Adrenal gland (tissue), 12 donors: Measurements from ENCODE around the gene MS4A14. TPM values are rescaled to one million over a fixed set of nuclear protein-coding genes. Genes with fewer than 3 reads are reported as not detected.

Experiments
- DNase-seq, 7 donors: peaks; one replicate each; pipeline ENCODE4 v3.0.0-alpha.2; 2019 to 2020
- H3K27ac ChIP-seq, 5 donors: fragments of 200-600 bp; sonication (generic) in 4 of 5; 1 replicate in 3 of 5; 2 replicates in 2 of 5; pipeline versions ENCODE4 v1.5.1 to v1.8.0; 2016 to 2020; ENCODE audit warnings: mild to moderate bottlenecking in 1 of 5
- H3K27me3 ChIP-seq: fragments of 200-600 bp; 2 replicates; pipeline ENCODE4 v1.8.0; 2021
- H3K36me3 ChIP-seq, 2 donors: fragments of 200-600 bp; replicated peaks in 1 of 2; 1 replicate in 1 of 2; 2 replicates in 1 of 2; pipeline versions ENCODE4 v1.5.1 to v1.8.0; 2018 to 2022
- H3K4me1 ChIP-seq, 2 donors: fragments of 200-600 bp; replicated peaks in 1 of 2; 1 replicate in 1 of 2; 2 replicates in 1 of 2; pipeline versions ENCODE4 v1.5.1 to v1.8.0; 2018 to 2021
- H3K4me3 ChIP-seq, 4 donors: fragments of 200-600 bp; sonication (generic) in 3 of 4; one replicate each; pipeline ENCODE4 v1.5.1; 2016 to 2018
- H3K9me3 ChIP-seq, 3 donors: fragments of 200-600 bp; sonication (generic) in 1 of 3; replicated peaks in 1 of 3; 1 replicate in 2 of 3; 2 replicates in 1 of 3; pipeline versions ENCODE4 v1.5.1 to v1.8.0; 2016 to 2021
- POLR2A ChIP-seq, 2 donors: fragments of 450-650 bp; IDR thresholded peaks; one replicate each; pipeline ENCODE4 v1.6.1; 2017; ENCODE audit warnings: antibody characterized with exemption in 2 of 2, mild to moderate bottlenecking in 2 of 2, moderate library complexity in 1 of 2
- WGBS, 4 donors: extraction: QIAGEN DNeasy Blood & Tissue Kit in 2 of 4; methylation state at CpG; one replicate each; pipeline versions ENCODE4 v1.1.5 to v1.1.7; 2013 to 2017; 5-methylcytosine and 5-hydroxymethylcytosine counted together
- intact Hi-C, 2 donors: fragments of 100-400 bp; cut with DNase I; formaldehyde crosslinking; loops; one replicate each; pipeline versions ENCODE4 v1.14.1 to v1.15.0; 2022 to 2023
- polyA plus RNA-seq, 3 donors: library from polyadenylated mRNA; stranded (reverse); fragments of 200-250 nt in 2 of 3; fragments of 350-450 nt in 1 of 3; fragmentation: Illumina TruSeq in 1 of 3; extraction: RNeasy Lipid Tissue Mini Kit (QIAGEN cat#74804) in 1 of 3; gene quantifications; one replicate each; pipeline ENCODE4 v1.2.3, GENCODE V29; 2013 to 2014
- total RNA-seq, 9 donors: library from RNA; depleted of rRNA in 4 of 9; stranded (reverse); fragments of >200 nt in 4 of 9; fragments of 120-200 nt in 1 of 9; fragmentation: NEBNext Ultra II Directional in 1 of 9; extraction: Animal tissue kit (Norgen Biotek cat#: 25700) in 1 of 9; gene quantifications; one replicate each; pipeline versions ENCODE4 v1.1.0 to v1.2.4, GENCODE V29; 2013 to 2023
- TF ChIP-seq, protein P1 (sequence below), 6 experiments: fragments of 450-650 bp in 4 of 6; fragments of 200-600 bp in 2 of 6; sonication (generic) in 1 of 6; IDR thresholded peaks; 1 replicate in 5 of 6; 2 replicates in 1 of 6; pipeline versions ENCODE4 v1.5.1 to v1.8.0; 2016 to 2021; ENCODE audit warnings: antibody characterized with exemption in 6 of 6, mild to moderate bottlenecking in 2 of 6, moderate library complexity in 1 of 6
- donor health status: healthy with polysubstance abuse.
- donor health status: Bipolar disorder and iron deficiency.
- donor health status: DM: yes; HTN: yes; CAD: no.
- donor health status: DM: no; HTN: no; CAD: no.
- donor health status: DM: no; HTN: no; CAD: no.
- donor health status: DM: yes; HTN: yes; CAD: no.

Gene MS4A14
- total and polyA plus RNA-seq, 12 donors: 0.44 to 6.0 (median 2.1) TPM

DNA sequence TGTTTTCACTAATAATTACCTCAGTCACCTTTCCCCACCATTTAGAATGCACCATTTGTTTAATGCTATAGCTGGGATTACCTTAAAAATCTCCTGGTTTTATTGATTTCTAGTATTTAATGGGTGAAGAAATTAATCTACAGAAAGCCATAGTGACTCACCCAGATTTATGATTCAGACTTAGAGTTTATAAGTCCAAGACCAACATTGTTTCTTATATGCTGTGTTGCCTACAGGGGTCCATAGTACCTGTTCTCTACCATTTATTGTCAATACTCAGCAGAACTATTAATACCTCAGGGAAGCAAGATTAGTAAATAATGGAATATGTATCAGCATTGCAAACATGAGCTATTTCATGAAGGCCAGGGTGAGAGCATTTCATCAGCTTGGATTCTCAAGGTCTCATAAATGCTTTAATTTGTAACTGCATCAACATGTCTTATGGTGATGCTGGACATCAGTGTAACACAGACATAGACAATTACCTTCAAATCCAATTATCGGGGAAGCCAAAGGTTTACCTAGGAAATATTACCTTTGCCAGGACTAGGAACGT is 25.9 kb upstream of the MS4A14 start:
- Histone ChIP-seq H3K4me1 (no peaks in the 10 kb centered on the region), H3K36me3 (no peaks in the 10 kb centered on the region), H3K27ac (no peak overlapping the region), H3K4me3 (no peak overlapping the region), H3K27me3 (no peaks in the 10 kb centered on the region), H3K9me3 (no peaks in the 10 kb centered on the region)
- DNase-seq: no peak
- intact Hi-C loops: no loop called here
- TF ChIP-seq, protein P1, sequence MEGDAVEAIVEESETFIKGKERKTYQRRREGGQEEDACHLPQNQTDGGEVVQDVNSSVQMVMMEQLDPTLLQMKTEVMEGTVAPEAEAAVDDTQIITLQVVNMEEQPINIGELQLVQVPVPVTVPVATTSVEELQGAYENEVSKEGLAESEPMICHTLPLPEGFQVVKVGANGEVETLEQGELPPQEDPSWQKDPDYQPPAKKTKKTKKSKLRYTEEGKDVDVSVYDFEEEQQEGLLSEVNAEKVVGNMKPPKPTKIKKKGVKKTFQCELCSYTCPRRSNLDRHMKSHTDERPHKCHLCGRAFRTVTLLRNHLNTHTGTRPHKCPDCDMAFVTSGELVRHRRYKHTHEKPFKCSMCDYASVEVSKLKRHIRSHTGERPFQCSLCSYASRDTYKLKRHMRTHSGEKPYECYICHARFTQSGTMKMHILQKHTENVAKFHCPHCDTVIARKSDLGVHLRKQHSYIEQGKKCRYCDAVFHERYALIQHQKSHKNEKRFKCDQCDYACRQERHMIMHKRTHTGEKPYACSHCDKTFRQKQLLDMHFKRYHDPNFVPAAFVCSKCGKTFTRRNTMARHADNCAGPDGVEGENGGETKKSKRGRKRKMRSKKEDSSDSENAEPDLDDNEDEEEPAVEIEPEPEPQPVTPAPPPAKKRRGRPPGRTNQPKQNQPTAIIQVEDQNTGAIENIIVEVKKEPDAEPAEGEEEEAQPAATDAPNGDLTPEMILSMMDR (IDR thresholded peaks at IDR 0.05): no peak
- TF ChIP-seq POLR2A (IDR thresholded peaks at IDR 0.05): no peak
- 43 to 51% (median 47%) methylated on average over 2 of the region's 2 CpGs for WGBS, 4 donors

- H3K9me3 ChIP-seq: no peaks in the 10 kb centered on the region
- H3K36me3 ChIP-seq: no peaks in the 10 kb centered on the region
- no peak for DNase-seq
- no peaks in the 10 kb centered on the region for H3K27me3 ChIP-seq
- no peaks in the 10 kb centered on the region for H3K4me1 ChIP-seq
- H3K27ac ChIP-seq: peak overlapping the region in 1 of 5 donors; percentile 45
- TF ChIP-seq, protein P1 (IDR thresholded peaks at IDR 0.05): no peak
- TF ChIP-seq POLR2A (IDR thresholded peaks at IDR 0.05): no peak
- intact Hi-C loops: no loop called here
- no peak overlapping the region for H3K4me3 ChIP-seq
- WGBS, 4 donors: 30 to 52% (median 46%) methylated on average over 5 of the region's 5 CpGs
Measured at GRCh38 chr11:60370811-60371298, 25.4 kb upstream of the MS4A14 start.

- Histone ChIP-seq H3K27ac (peak overlapping the region in 2 of 5 donors; percentile 45 to 47), H3K27me3 (no peaks in the 10 kb centered on the region), H3K4me3 (no peak overlapping the region), H3K36me3 (no peaks in the 10 kb centered on the region), H3K9me3 (no peaks in the 10 kb centered on the region), H3K4me1 (no peaks in the 10 kb centered on the region)
- DNase-seq: no peak
- 57 to 68% (median 65%) methylated on average over 3 of the region's 3 CpGs for WGBS, 4 donors
- intact Hi-C loops: no loop called here
- TF ChIP-seq POLR2A (IDR thresholded peaks at IDR 0.05): no peak
- TF ChIP-seq, protein P1 (IDR thresholded peaks at IDR 0.05): no peak
Measured at GRCh38 chr11:60371386-60371785, 24.9 kb upstream of the MS4A14 start.

DNA sequence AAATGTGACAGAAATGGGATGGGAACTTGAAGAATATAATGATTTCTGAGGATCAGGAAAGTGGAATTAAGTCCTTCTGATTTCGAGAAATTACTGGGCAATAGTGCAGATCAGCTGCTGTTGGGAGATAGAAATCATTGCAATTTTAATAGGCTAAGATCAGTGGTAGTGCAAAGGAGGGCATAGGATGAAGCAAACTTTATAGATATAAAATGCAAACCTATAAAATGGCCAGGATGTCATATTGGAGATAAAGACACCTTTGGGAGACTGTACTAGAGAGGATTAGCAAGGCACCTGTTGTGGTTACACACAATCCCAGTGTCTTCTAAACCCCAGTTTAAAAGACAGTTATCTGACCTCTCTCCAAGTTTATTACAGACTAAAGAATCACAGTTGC is 24.4 kb upstream of the MS4A14 start:
- H3K27ac ChIP-seq: peak overlapping the region in 2 of 5 donors; percentile 45 to 47

More for the DNA sequence above, 24.4 kb upstream of the MS4A14 start:
- WGBS, 4 donors: 39 to 77% (median 51%) methylated on average over 1 of the region's 1 CpG
- Histone ChIP-seq H3K4me3 (no peak overlapping the region), H3K36me3 (no peaks in the 10 kb centered on the region), H3K9me3 (no peaks in the 10 kb centered on the region), H3K27me3 (no peaks in the 10 kb centered on the region), H3K4me1 (no peaks in the 10 kb centered on the region)
- intact Hi-C loops: no loop called here
- TF ChIP-seq POLR2A (IDR thresholded peaks at IDR 0.05): no peak
- TF ChIP-seq, protein P1 (IDR thresholded peaks at IDR 0.05): no peak
- no peak for DNase-seq
